GM21367 (cell line): ENCODE measurements around the gene ATAD3B.
"Not testable (repeated sequence)": the region's sequence is repeated elsewhere in the genome, so short reads cannot be mapped to it uniquely, and the experiment has no call there.

ENCODE experiments used
- ATAC-seq: cut with Tn5 transposase; IDR thresholded peaks from one replicate; pipeline ENCODE4 v1.9.1; 2021; ENCODE audit not compliant: unreplicated experiment

ATAD3B gene

GRCh38 chr1:1450616-1451015, 20.9 kb upstream of the ATAD3B start:
- not testable (repeated sequence) for ATAC-seq

GRCh38 chr1:1451696-1452364, 19.7 kb upstream of the ATAD3B start:
- no peak for ATAC-seq

DNA sequence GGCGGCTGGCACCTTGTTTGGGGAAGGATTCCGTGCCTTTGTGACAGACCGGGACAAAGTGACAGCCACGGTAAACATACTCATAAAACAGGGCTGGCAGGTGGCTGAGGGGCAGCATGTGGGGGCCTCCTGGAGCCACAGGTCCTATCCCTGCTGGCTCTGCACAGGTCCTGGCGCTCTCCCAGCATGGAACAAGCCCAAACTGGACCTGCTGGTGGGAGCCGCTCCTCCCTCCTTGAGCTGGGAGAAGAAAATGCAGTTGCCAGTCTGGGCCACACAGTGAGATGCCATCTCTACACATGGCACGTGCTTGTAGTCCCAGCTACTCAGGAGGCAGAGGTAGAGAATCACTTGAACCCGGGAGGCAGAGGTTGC, 19.2 kb upstream of the ATAD3B start:
- ATAC-seq: not testable (repeated sequence)

DNA sequence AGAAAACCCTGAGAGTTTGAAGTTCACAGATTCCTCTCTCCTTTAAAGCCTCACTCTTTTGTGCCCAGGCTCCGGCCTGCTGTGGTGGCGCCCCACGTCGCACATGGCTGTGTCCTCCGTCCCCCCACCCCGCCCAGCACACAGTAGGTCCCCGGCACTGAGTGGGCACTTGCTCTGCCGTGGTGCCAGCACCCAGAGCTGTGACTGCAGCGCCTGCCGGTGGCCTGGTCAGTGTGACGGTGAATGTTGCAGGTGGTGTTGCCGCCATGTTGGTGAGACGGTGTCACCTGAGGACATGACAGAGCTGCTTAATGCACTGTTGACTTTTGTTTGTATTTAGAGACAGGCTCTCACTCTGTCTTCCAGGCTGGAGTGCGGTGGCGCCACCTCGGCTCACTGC, 18.7 kb upstream of the ATAD3B start:
- no peak for ATAC-seq

- not testable (repeated sequence) for ATAC-seq
These were observed 17.1 kb upstream of the ATAD3B start for GRCh38 chr1:1454286-1455056.

DNA sequence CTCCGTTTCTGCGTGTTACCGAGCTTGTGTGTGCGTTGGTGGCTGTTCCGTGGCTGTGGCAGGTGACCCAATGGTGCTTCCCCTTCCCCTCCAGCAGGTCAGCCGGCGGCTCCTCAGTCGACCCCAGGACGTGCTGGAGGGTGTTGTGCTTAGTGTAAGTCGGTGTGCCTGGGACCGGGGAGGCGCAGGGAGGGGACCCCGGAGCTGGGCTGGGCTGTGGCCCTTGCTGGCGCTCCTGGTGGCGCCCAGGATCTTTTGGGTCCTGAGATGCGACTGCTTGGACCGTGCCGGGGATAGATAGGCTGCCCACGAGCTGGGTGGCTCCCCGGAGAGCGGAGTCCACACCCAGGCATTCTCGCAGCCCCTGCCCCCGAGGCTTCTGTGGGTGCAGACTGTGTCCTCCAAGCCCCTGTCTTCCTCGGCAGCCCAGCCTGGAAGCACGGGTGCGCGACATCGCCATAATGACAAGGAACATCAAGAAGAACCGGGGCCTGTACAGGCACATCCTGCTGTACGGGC, 16.1 kb upstream of the ATAD3B start:
- no peak for ATAC-seq

DNA sequence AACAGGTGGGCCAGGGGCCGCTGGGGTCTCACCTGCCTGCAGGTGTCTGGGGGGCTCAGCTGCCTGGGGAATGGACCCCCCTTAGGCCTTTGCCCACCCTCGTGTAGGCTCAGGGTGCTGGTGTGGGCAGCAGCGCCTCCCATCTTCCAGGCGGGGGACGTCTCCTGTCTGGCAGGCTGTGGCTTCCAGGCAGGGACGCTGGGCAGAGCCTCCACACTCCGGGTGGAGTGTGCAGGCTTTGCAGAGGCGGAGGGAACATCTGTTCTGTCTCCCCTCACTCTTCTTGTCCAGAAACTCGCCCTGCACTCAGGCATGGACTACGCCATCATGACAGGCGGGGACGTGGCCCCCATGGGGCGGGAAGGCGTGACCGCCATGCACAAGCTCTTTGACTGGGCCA, 15.6 kb upstream of the ATAD3B start:
- not testable (repeated sequence) for ATAC-seq

DNA sequence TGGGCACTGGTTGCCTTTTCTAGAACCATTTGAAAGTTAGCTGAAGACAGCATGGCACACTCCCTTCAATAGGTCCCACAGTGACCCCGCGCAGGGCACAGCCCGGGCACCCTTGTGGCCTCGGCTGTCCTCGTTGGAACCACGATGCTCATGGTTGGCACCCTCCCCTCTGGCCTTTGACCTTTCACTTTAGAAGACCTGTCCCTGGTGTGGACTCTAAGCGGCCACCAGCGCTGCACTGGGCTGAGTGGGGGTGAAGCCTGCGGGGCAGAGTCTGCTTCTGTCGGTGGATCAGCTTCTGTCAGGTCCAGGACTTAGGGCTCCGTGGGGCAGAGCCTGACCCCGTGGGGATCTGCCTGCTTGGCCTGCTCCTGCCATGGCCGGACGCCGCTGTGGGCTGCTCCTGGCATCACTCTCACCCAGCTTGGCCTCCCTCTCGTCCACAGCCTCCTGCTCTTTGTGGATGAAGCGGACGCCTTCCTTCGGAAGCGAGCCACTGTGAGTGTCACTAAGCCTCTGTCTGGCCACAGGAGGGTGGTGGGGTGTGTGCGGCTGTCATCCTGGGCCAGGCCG, 14.8 kb upstream of the ATAD3B start:
- ATAC-seq: not testable (repeated sequence)

- not testable (repeated sequence) for ATAC-seq
These were observed 12.4 kb upstream of the ATAD3B start for GRCh38 chr1:1459156-1459555.

GRCh38 chr1:1459711-1460110, 11.9 kb upstream of the ATAD3B start:
- ATAC-seq: not testable (repeated sequence)

DNA sequence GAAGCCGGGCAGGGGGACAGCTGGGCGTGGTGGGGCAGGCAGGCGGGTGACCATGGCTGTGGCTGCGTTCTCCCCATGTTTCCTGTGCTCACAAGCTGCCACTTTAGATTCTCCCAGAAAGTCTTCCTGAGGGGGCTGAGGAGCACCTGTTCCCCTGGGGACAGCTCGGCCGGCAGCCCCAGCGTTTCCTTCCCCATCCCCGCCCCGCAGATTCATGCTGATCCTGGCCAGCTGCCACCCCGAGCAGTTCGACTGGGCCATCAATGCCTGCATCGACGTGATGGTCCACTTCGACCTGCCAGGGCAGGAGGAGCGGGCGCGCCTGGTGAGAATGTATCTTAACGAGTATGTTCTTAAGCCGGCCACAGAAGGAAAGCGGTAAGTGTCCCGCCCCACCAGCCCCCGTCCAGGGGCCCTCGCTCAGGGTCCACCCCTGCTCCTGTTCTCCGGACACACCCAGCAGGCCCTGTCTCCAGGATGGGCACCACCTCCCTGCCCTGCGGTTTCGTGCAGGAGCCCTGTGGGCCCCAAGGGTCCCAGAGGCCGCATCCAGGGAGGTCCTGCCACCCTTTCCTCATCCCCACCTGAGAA, 10.9 kb upstream of the ATAD3B start:
- ATAC-seq: no peak

GRCh38 chr1:1461721-1462317, 9.7 kb upstream of the ATAD3B start:
- ATAC-seq: no peak

DNA sequence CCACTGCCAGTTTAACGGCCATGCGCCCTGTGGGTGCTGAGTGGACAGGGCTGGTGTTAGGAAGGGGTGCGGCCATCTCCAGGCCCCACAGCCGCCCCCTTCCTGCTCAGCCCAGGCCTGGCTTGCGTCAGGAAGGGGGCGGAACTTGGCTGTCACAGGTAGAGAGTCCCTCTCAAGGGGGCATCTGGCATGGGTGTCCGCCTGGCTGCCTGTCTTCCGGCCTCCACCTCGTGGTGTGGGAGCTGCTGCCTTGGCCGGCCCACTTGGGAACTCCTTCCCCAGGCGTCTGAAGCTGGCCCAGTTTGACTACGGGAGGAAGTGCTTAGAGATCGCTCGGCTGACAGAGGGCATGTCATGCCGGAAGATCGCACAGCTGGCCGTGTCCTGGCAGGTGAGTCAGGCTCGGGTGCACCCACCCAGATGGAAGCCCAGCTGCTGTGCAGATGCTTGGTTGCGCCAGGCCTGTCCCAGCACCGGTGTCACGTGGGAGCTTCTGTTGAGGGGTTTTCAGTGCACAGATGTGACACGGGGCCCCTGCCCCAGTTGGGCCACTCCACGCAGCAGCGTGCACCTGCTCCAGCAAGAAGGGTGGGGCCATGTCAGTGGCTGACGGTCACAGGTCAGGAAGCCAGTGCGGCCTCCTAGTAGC, 9.1 kb upstream of the ATAD3B start:
- no peak for ATAC-seq

- no peak for ATAC-seq
These were observed 8.3 kb upstream of the ATAD3B start for GRCh38 chr1:1463312-1463711.

DNA sequence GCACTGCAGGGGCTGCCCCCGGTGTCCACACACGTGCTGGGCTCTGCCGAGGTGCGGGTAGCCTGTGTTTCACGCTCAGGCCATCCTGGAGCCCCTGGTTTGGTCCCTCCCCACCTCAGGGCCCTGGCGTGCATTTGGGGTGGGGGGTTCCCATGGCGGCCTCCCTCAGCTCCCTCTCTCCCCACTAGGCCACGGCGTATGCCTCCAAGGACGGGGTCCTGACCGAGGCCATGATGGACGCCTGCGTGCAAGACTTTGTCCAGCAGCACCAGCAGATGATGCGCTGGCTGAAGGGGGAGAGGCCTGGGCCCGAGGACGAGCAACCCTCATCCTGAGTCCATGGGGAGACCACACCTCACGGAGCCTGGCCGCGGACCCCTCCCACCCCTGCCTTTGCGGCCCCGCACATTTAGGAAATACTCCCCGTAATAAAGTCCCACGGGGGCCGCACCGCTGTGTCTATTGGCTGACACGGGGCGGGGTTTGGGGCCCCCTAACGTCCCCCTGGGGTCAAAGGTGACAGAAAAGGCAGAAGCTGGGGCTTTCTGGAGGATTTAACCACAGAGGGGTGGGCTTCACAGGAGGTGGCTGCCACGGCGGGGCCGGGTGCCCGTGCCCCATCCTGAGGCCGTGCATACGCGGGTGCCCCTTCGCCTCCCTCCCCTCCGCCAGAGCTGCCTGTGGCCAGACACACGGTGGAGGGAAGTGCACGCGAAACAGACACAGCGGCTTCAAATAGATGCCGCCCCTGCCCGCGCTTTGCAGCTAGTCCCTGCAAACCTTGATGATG, 3.2 kb upstream of the ATAD3B start:
- ATAC-seq: not testable (repeated sequence)

GRCh38 chr1:1470626-1471388, 758 bp upstream of the ATAD3B start:
- no peak for ATAC-seq

- not testable (repeated sequence) for ATAC-seq
These were observed 700 bp downstream of the ATAD3B start for GRCh38 chr1:1472053-1472876.

GRCh38 chr1:1476011-1476410, 4.4 kb downstream of the ATAD3B start:
- ATAC-seq: not testable (repeated sequence)
